Left lung (tissue), 10 donors: ENCODE results near the gene LIMK1. TPM values are rescaled to one million over a fixed set of nuclear protein-coding genes. Genes with fewer than 3 reads are reported as not detected.
"Not testable (repeated sequence)": the region's sequence is repeated elsewhere in the genome, so short reads cannot be mapped to it uniquely, and the experiment has no call there.

Experiments used
- ATAC-seq: fragments of 200-7000 bp; cut with Tn5 transposase; one replicate; pipeline ENCODE4 v1.9.1; 2020; ENCODE audit warnings: moderate library complexity
- DNase-seq, 4 donors: peaks; one replicate each; pipeline ENCODE4 v3.0.0-alpha.2; 2013 to 2020
- H3K27ac ChIP-seq, 2 donors: fragments of 200-600 bp; sonication (generic) in 1 of 2; one replicate each; pipeline versions ENCODE4 v1.5.0 to v1.8.0; 2020 to 2021
- H3K27me3 ChIP-seq, 2 donors: fragments of 200-600 bp; sonication (generic) in 1 of 2; one replicate each; pipeline versions ENCODE4 v1.5.0 to v1.8.0; 2020 to 2021
- H3K36me3 ChIP-seq, 2 donors: fragments of 200-600 bp; sonication (generic) in 1 of 2; one replicate each; pipeline versions ENCODE4 v1.5.0 to v1.8.0; 2020 to 2021
- H3K4me1 ChIP-seq, 2 donors: fragments of 200-600 bp; one replicate each; pipeline ENCODE4 v1.8.0; 2021
- H3K4me3 ChIP-seq, 2 donors: fragments of 200-600 bp; sonication (generic) in 1 of 2; one replicate each; pipeline versions ENCODE4 v1.5.0 to v1.8.0; 2020 to 2021; ENCODE audit warnings: mild to moderate bottlenecking in 1 of 2
- H3K9me3 ChIP-seq, 2 donors: fragments of 200-600 bp; sonication (generic) in 1 of 2; one replicate each; pipeline versions ENCODE4 v1.5.0 to v1.8.0; 2020 to 2021
- intact Hi-C, 2 donors: fragments of 100-400 bp; cut with DNase I; formaldehyde crosslinking; loops; one replicate each; pipeline versions ENCODE4 v1.11.2 to v1.14.2; 2022
- polyA plus RNA-seq, 6 donors: library from polyadenylated mRNA; unstranded; fragments of 120-200 nt; gene quantifications; one replicate each; pipeline ENCODE4 v1.2.1, GENCODE V29; 2013; ENCODE audit not compliant: insufficient read length in 6 of 6
- total RNA-seq, 2 donors: library from RNA; stranded (reverse); fragmentation: NEBNext Ultra II Directional; extraction: Animal tissue kit (Norgen Biotek cat#: 25700); gene quantifications; one replicate each; pipeline ENCODE4 v1.2.1, GENCODE V29; 2021
- TF ChIP-seq, protein P1 (sequence below), 2 donors: fragments of 200-600 bp; sonication (generic) in 1 of 2; IDR thresholded peaks; one replicate each; pipeline versions ENCODE4 v1.5.0 to v1.8.0; 2021; ENCODE audit warnings: antibody characterized with exemption in 2 of 2
- donor health status: DM: no; HTN: yes; CAD: no.
- donor health status: DM: no; HTN: no; CAD: no.

LIMK1 gene
- total and polyA plus RNA-seq, 8 donors = 17.4 to 47.2 (median 25.1) TPM

DNA sequence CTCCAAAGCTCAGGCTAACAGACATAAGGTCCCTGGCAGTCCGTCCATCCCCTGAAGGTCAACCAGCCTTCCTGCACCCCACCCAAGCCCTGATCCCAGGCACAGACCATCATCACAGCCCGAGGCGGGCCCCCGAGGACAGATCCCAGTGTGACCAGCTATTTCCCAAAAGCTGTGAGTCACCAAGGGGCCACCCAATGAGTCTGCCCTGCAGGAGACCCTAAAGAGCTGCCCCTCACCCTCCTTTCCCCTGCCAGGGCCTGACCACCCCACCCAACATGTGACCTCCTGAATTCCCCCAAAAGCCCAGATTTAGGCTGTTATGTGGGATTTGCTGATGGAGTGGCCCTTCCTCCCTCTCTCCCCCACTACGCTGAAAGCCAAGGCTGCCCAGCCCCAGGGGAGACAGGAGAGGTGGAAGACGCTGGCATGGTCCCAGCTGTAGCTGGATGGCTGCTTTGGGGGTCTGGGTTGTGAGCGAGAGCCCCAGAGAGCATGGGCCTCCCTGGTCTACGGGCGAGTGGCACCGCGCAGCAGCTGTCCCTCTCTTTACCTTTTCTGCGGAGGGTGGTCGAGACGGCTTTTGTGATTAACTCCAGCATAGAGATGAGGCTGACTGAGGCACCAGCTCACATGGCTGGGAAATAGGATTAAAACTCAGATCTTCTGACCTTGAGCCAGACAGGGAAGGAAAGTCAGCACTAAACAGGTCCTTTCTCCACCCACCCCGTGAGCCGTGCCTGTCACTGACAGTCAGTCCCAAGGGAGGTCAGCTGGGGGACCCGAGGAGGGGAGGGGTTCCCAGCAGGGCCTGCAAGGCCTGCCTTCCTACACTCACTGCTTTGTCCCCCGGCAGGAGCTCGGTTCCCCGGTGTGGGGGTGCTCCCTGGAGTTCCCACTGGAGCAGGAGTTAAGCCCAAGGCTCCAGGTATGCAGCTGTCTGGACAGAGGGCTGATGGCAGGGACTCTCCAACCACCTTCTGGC is 38.9 kb upstream of the LIMK1 start:
- DNase-seq = peak in 1 of 4 donors; percentile 66
- H3K27me3 ChIP-seq = no peaks in the 10 kb centered on the region
- no peaks in the 10 kb centered on the region for H3K9me3 ChIP-seq
- intact Hi-C loops = no loop called here
- H3K4me3 ChIP-seq = no peak overlapping the region
- ATAC-seq = no peak
- H3K36me3 ChIP-seq = peaks cover 0 to 10% of the 10 kb centered on the region in 2 donors
- no peak overlapping the region for H3K27ac ChIP-seq
- H3K4me1 ChIP-seq = no peaks in the 10 kb centered on the region
- TF ChIP-seq, protein P1, sequence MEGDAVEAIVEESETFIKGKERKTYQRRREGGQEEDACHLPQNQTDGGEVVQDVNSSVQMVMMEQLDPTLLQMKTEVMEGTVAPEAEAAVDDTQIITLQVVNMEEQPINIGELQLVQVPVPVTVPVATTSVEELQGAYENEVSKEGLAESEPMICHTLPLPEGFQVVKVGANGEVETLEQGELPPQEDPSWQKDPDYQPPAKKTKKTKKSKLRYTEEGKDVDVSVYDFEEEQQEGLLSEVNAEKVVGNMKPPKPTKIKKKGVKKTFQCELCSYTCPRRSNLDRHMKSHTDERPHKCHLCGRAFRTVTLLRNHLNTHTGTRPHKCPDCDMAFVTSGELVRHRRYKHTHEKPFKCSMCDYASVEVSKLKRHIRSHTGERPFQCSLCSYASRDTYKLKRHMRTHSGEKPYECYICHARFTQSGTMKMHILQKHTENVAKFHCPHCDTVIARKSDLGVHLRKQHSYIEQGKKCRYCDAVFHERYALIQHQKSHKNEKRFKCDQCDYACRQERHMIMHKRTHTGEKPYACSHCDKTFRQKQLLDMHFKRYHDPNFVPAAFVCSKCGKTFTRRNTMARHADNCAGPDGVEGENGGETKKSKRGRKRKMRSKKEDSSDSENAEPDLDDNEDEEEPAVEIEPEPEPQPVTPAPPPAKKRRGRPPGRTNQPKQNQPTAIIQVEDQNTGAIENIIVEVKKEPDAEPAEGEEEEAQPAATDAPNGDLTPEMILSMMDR (IDR thresholded peaks at IDR 0.05) = no peak

DNA sequence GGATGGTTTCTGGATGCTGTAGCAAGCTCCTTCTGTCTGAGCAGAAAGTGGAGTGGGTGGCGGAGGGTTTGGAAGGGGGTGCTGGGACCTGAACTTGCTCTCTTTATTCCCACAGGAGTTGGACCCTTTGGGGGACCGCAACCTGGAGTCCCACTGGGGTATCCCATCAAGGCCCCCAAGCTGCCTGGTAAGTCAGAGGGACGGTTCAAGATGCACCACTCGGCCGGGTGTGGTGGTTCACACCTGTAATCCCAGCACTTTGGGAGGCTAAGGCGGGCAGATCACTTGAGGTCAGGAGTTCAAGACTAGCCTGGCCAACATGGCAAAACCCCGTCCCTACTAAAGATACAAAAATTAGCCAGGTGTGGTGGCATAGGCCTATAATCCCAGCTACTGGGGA is 37.0 kb upstream of the LIMK1 start:
- H3K27me3 ChIP-seq, ATAC-seq, intact Hi-C loops, H3K4me1 ChIP-seq, H3K27ac ChIP-seq, H3K36me3 ChIP-seq, H3K9me3 ChIP-seq, H3K4me3 ChIP-seq: not testable (repeated sequence)
- peak in 1 of 4 donors; percentile 39 for DNase-seq

DNA sequence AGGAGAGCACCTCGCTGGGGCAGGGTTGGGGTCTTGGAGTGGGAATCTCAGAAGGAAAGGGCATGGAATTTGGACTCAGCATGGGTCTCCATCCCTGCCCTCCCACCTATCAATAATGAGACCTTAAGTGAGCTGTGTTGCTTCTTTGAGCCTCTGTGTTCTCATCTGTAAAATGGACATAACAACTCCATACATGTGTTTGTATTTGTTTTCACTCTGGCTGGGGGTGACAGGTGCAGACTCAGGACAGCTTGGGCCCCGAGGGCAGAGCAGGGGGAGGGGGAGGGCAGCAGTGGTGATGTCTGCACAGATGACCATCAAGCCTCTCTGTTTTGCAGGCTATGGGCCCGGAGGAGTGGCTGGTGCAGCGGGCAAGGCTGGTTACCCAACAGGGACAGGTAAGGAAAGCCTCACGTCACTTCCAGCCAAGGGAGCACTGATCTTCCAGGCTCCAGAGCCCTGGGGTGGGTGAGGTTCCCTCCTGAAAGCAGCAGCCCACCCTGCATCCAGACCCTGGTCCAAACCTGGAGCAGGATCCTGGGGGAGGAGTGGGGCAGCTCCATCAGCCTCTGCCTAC is 35.7 kb upstream of the LIMK1 start:
- Histone ChIP-seq H3K36me3 (peaks cover 0 to 7% of the 10 kb centered on the region in 2 donors), H3K27ac (no peak overlapping the region), H3K27me3 (no peaks in the 10 kb centered on the region), H3K4me1 (no peaks in the 10 kb centered on the region), H3K4me3 (no peak overlapping the region), H3K9me3 (no peaks in the 10 kb centered on the region)
- intact Hi-C loops = no loop called here
- DNase-seq (peak in 1 of 4 donors; percentile 50), ATAC-seq (no peak)
- TF ChIP-seq, protein P1 (IDR thresholded peaks at IDR 0.05) = no peak

DNA sequence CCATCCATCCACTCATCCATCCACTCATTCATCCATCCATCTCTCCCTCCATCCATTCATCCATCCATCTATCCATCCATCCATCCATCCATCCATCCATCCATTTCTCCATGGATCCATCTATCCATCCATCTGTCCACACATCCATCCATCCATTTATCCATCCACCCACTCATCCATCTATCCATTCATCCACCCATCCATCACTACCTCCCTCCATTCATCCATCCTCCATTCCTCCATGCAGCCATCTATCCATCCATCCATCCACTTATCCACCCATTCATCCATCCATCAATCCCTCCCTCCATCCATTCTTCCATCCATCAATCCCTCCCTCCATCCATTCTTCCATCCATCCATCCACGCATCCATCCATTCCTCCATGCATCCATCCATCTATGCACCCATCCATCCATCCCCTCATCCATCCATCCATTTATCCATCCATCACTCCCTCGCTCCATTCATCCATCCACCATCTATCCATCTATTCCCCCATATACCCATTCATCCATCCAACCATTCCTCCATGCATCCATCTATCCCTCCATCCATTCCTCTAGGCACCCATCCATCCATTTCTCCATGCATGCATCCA is 34.5 kb upstream of the LIMK1 start:
- Histone ChIP-seq H3K4me1 (no peaks in the 10 kb centered on the region), H3K27me3 (no peaks in the 10 kb centered on the region), H3K36me3 (peaks cover 0 to 7% of the 10 kb centered on the region in 2 donors), H3K9me3 (no peaks in the 10 kb centered on the region), H3K4me3 (no peak overlapping the region), H3K27ac (no peak overlapping the region)
- intact Hi-C loops = no loop called here
- ATAC-seq (no peak), DNase-seq (no peak)
- TF ChIP-seq, protein P1 (IDR thresholded peaks at IDR 0.05) = no peak

DNA sequence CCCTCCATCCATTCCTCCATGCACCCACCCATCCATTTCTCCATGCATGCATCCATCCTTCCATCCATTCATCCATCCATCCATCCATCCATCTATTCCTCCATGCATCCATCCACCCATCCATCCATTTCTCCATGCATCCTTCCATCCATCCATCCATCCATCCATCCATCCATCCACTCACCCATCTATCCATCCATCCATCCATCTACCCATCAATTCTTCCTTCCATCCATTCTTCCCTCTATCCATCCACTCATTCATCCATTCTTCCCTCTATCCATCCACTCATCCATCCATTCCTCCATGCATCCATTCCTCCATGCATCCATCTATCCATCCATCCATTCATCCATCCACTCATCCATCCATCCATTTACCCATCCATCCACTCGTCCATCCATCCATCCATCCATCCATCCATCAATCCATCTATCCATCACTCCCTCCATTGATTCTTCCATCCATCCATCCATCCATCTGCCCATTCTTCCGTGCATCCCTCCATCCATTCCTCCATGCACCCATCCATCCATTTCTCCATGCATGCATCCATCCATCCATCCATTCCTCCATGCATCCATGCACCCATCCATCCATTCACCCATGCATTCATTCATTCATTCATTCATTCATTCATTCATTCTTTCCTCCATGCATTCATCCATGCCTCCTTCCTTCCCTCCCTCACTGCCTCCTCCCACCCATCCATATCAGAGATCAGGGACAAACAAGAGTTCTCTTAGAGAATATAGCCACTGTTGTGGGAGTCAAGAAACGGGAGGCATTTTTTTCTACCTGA is 33.4 kb upstream of the LIMK1 start:
- H3K4me3 ChIP-seq = no peak overlapping the region
- H3K9me3 ChIP-seq = no peaks in the 10 kb centered on the region
- TF ChIP-seq, protein P1 (IDR thresholded peaks at IDR 0.05) = no peak
- no peak for ATAC-seq
- H3K36me3 ChIP-seq = peaks cover 0 to 7% of the 10 kb centered on the region in 2 donors
- H3K4me1 ChIP-seq = no peaks in the 10 kb centered on the region
- H3K27me3 ChIP-seq = no peaks in the 10 kb centered on the region
- no peak for DNase-seq
- intact Hi-C loops = no loop called here
- no peak overlapping the region for H3K27ac ChIP-seq
